Inferior parietal cortex (tissue), 1 donor: ENCODE data around the gene LLGL2.
"Not testable (repeated sequence)": the region's sequence is repeated elsewhere in the genome, so short reads cannot be mapped to it uniquely, and the experiment has no call there.

ENCODE experiments used
- DNase-seq: peaks from one replicate; pipeline ENCODE4 v3.0.0-alpha.2; 2016; ENCODE audit errors: extremely low spot score

Gene LLGL2, protein sequence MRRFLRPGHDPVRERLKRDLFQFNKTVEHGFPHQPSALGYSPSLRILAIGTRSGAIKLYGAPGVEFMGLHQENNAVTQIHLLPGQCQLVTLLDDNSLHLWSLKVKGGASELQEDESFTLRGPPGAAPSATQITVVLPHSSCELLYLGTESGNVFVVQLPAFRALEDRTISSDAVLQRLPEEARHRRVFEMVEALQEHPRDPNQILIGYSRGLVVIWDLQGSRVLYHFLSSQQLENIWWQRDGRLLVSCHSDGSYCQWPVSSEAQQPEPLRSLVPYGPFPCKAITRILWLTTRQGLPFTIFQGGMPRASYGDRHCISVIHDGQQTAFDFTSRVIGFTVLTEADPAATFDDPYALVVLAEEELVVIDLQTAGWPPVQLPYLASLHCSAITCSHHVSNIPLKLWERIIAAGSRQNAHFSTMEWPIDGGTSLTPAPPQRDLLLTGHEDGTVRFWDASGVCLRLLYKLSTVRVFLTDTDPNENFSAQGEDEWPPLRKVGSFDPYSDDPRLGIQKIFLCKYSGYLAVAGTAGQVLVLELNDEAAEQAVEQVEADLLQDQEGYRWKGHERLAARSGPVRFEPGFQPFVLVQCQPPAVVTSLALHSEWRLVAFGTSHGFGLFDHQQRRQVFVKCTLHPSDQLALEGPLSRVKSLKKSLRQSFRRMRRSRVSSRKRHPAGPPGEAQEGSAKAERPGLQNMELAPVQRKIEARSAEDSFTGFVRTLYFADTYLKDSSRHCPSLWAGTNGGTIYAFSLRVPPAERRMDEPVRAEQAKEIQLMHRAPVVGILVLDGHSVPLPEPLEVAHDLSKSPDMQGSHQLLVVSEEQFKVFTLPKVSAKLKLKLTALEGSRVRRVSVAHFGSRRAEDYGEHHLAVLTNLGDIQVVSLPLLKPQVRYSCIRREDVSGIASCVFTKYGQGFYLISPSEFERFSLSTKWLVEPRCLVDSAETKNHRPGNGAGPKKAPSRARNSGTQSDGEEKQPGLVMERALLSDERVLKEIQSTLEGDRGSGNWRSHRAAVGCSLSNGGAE

GRCh38 chr17:75524970-75525805, at the start of gene LLGL2:
LLGL2 (plus strand) TSS chr17:75525697; CDS start chr17:75543427, 17,730 bp downstream.
- no peak for DNase-seq

DNA sequence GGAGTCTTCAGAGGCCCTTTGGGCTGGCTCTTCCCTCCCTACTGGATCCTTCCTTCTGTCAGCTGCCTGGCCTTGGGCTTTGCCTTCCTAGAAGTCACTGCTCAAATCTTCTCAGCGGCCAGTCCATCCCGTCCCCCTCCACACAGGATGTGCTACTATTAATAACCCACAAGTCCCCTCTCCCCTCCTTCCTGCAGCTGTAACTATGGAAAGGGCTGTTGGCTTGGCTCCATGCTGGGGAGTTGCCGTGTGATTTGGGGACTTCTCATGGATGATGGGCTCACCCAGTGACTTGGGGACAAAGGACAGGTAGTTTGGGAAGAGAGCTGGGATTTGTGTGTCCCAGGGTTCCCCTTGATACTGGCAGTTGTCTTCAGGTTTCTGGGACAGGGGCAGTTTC, 49.6 kb upstream of the LLGL2 start:
- no peak for DNase-seq

GRCh38 chr17:75476271-75476671, 49.2 kb upstream of the LLGL2 start:
- peak; percentile 75 for DNase-seq

- DNase-seq, result no peak
These were observed 48.6 kb upstream of the LLGL2 start for GRCh38 chr17:75476752-75477489.

DNA sequence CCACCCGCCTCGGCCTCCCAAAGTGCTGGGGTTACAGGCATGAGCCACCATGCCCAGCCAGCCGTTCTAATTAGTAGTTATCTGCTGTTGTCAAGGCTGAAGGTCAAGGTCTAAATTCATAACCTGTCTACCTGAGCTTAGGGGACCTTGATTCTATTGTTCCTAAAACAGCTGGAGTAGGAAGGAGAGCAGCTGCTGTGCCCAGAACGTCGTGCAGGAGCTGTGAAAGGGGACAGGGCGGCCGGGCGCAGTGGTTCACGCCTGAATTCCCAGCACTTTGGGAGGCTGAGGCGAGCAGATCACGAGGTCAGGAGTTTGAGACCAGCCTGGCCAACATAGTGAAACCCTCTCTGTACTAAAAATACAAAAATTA, 48.0 kb upstream of the LLGL2 start:
- DNase-seq, result not testable (repeated sequence)

DNA sequence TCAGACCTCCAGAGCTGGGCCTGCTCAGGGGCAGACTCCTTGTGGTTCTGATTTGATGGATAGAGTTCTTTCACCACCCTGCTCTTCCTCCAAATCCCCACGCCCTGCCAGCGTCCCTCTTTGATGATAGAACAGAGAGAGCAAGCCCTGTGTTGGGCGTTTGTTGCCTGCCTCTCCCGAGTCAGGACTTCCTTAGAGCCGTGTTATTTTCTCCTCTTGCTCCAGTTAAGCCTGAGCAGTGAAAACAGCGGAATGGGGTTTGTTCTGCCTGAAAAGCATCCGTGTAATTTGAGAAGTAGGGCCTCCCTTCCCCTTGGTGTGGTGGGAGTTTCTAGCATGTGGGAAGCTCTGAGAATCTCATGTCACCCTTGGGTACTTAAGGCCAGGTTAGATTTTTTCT, 47.0 kb upstream of the LLGL2 start:
- no peak for DNase-seq

DNA sequence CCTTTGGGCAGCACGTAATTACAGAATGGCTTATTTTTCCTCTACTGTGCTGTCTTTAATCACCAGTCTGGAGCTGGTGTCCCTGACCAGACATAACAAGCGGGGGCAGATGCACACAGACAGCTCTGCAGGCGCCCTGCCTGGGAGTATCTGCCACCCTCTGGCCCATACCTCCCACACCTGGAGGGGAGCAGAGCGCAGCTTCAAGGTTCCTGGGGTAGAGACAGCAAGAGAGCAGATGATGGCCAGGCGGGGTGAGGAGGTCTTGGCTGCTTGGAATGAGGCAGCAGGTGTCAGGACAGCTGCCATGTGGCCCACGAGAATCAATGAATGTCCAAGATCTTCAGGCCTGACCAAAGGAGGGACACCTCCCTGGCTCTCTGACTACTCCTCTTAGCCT, 45.2 kb upstream of the LLGL2 start:
- DNase-seq, result no peak

DNA sequence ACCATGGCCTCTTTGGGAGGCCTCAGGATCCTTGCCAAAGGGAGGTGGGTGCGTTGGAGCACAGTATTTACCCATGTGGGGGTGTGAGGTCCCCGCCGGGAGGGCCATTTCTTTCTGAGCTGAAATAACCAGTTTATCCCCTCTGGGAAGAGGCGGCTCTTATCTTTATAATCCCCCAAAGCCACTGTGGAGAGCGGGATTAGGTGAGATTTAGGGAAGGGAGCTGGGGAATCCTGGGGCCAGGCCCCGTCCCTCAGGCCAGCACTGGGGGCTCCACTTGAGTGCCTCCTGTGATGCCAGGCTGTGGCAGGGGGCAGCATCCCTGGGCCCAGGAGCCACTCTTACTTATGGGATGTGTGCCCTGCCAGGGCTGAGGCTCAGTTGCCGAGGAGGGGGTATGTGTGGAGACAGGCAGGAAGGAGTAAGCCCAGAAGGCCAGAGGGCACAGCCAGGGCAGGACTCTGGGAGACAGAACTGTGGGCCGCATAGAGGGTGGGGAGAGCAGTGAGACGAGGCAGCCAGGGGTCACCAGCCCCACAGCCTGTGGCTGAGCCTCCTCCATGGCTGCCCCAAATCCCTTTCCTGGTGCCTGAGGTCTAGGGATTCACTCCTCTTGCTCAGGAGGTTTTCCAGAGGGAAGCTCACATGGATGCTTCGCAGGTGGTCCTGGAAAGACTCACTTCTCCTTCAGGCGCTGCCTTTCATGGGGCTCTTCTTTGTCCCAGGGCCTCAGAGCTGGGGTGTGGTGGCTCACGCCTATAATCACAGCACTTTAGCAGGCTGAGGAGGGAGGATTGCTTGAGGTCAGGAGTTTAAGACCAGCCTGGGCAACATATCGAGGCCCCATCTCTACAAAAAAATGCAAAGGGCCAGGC, 44.1 kb upstream of the LLGL2 start:
- DNase-seq, result no peak

DNA sequence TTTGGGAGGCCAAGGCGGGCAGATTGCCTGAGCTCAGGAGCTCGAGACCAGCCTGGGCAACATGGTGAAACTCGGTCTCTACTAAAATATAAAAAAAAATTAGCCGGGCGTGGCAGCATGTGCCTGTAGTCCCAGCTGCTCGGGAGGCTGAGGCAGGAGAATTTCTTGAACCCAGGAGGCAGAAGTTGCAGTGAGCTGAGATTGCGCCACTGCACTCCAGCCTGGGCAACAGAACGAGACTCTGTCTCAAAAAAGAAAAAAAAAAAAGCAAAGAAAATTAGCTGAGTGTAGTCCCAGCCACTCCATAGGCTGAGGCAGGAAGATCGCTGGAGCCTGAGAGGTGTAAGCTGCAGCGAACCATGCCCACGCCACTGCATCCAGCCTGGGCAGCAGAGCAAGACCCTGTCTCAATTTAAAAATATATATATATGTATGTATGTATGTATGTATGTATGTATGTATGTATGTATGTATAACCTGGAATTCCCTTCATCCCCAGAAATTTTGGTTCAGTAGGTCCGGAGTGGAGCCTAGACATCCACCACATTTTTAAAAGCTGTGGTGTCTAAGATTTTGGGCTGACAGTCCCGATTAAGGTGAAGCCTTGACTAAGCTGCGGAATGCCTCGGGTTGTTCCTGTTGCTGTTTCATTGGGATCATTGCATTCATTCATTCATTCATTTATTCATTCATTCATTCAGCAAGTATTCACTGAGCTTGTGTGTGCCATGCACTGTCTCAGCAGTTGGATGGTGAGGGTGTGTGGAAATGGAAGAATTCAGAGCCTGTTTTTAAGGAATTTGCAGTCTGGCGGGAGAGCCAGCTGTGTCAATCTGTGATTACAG, 43.2 kb upstream of the LLGL2 start:
- DNase-seq, result no peak

DNA sequence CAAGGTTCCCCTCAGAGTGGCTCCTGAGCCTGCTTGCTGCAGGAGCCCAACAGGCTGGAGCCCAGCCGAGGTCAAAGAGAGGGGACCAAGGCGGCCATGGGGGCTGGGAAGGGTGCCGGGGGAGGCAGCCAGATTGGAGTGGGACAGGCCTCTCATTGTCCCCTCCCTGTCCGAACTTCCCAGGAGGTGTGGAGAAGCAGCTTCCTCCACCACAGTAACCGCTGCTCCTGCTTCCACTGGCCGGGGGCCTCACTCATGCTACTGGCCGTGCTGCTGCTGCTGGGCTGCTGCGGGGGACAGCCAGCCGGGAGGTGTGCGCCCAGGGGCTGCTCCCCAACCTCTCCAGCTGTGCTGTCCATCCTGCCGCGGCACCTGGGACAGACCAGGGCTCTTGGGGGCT, 39.8 kb upstream of the LLGL2 start:
- DNase-seq, result no peak

DNA sequence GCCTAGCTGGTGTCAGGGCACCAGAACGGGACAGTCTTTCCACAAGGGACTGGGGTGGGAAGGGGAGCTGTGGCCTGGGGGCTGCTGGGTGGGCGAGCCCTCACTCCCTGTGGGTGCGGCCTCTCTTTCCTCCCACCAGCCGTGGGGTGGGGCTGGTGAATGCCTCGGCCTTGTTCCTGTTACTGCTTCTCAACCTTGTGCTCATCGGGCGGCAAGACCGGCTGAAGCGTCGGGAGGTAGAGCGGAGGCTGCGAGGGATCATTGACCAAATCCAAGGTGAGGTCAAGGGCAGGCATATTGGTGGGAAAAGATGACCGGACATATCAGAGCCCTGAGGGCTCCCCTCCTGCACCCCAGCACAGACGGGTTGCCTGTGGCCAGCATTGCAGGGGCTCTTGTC, 39.3 kb upstream of the LLGL2 start:
- DNase-seq, result no peak

GRCh38 chr17:75486951-75487350, 38.5 kb upstream of the LLGL2 start:
- no peak for DNase-seq

- no peak for DNase-seq
These were observed 38.0 kb upstream of the LLGL2 start for GRCh38 chr17:75487351-75488070.

DNA sequence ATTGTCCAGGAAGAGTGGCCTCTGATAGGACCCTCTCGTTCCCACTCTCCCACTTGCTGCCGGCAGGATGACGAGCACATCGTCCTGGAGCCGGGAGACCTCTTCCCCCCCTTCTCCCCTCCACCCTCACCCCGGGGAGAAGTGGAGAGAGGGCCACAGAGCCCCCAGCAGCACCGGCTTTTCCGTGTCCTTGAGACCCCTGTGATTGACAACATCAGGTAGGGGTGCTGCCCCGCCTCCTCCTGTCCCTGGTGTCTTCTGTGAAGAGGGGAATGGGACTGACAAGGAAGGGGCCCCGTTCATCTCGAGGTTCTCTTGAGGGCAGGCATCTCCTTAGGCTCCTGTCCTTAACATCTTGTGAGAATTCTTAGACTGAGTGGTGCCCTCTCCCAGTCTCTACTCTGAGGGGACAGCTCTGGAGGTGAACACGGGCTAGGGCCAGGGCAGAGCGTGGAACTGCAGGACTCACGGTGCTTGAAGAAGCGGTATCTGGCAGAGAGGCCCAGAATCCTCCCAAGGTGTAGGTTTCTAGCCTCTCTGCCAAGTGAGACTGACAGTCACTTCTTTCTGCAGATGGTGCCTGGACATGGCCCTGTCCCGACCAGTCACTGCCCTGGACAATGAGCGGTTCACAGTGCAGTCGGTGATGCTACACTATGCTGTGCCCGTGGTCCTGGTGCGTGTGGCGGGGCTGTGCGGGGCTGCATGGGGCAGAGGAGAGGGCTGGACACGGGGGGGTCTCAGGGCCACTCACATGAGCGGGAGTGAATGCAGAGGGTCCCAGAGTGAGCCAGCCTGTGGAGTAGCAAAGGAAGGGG, 36.6 kb upstream of the LLGL2 start:
- no peak for DNase-seq

GRCh38 chr17:75489511-75489955, 36.0 kb upstream of the LLGL2 start:
- no peak for DNase-seq

- no peak for DNase-seq
These were observed 35.2 kb upstream of the LLGL2 start for GRCh38 chr17:75490173-75490743.
